HEK293T (cell line): ENCODE data around the gene SART3.

Experiments used
- BHLHE40 ChIP-seq: fragments of 450-650 bp; IDR thresholded peaks from 2 replicates; pipeline ENCODE4 v1.6.1; 2016; ENCODE audit warnings: mild to moderate bottlenecking, moderate library complexity, borderline replicate concordance
- CTBP1 ChIP-seq: fragments of 450-650 bp; IDR thresholded peaks from 2 replicates; pipeline ENCODE4 v1.6.1; 2016; ENCODE audit warnings: borderline replicate concordance
- ELF4 ChIP-seq: fragments of 450-650 bp; IDR thresholded peaks from 2 replicates; pipeline ENCODE4 v1.6.1; 2017; ENCODE audit warnings: antibody characterized with exemption
- FOXA1 ChIP-seq: fragments of 450-650 bp; IDR thresholded peaks from 2 replicates; pipeline ENCODE4 v1.6.1; 2016; ENCODE audit warnings: mild to moderate bottlenecking
- FOXK2 ChIP-seq: fragments of 450-650 bp; IDR thresholded peaks from 2 replicates; pipeline ENCODE4 v1.6.1; 2016; ENCODE audit warnings: mild to moderate bottlenecking
- FOXM1 ChIP-seq: fragments of 450-650 bp; IDR thresholded peaks from 2 replicates; pipeline ENCODE4 v1.6.1; 2017; ENCODE audit warnings: mild to moderate bottlenecking, borderline replicate concordance
- L3MBTL2 ChIP-seq: fragments of 450-650 bp; conservative IDR thresholded peaks from 2 replicates; pipeline ENCODE4 v1.6.1; 2016; ENCODE audit warnings: mild to moderate bottlenecking
- LEF1 ChIP-seq: fragments of 450-650 bp; IDR thresholded peaks from 2 replicates; pipeline ENCODE4 v1.6.1; 2017; ENCODE audit warnings: mild to moderate bottlenecking, borderline replicate concordance
- NFRKB ChIP-seq: fragments of 450-650 bp; IDR thresholded peaks from 2 replicates; pipeline ENCODE4 v1.6.1; 2016; ENCODE audit warnings: mild to moderate bottlenecking, moderate library complexity
- SP1 ChIP-seq: fragments of 450-650 bp; IDR thresholded peaks from 2 replicates; pipeline ENCODE4 v1.6.1; 2017
- SUZ12 ChIP-seq: fragments of 450-650 bp; IDR thresholded peaks from 2 replicates; pipeline ENCODE4 v1.6.1; 2016; ENCODE audit warnings: mild to moderate bottlenecking
- TARDBP ChIP-seq: fragments of 450-650 bp; IDR thresholded peaks from 2 replicates; pipeline ENCODE4 v1.6.1; 2016
- ZNF384 ChIP-seq: fragments of 450-650 bp; IDR thresholded peaks from 2 replicates; pipeline ENCODE4 v1.6.1; 2016
- TF ChIP-seq, protein P1 (sequence below): fragments of 450-650 bp; IDR thresholded peaks from 2 replicates; pipeline ENCODE4 v1.6.1; 2016

DNA sequence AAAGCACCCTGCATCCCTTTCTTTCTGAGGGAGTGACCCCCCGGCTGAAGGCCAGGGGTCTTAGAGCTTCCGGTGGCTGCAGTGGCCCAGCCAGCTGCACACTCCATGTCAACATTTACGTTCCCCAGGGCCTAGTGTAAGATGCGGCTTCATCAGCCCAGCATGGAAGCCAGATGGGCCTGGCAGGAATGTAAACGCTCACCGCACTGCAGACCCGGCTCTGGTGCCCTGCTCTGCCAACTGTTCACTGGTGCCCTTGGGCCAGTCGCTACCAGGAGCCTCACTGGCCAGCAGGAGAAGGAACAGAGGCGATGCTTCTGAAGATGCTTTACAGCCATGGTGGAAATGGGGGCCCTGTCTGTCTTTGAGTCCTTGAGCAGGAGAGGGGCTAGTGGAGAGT is 45.5 kb upstream of the SART3 start:
- TF ChIP-seq FOXK2: no peak
- no peak for TF ChIP-seq BHLHE40
- no peak for TF ChIP-seq LEF1
- no peak for TF ChIP-seq L3MBTL2
- no peak for TF ChIP-seq FOXM1
- no peak for TF ChIP-seq NFRKB
- no peak for TF ChIP-seq CTBP1
- TF ChIP-seq SP1: no peak
- TF ChIP-seq FOXA1: no peak
- no peak for TF ChIP-seq ELF4
- TF ChIP-seq, protein P1, sequence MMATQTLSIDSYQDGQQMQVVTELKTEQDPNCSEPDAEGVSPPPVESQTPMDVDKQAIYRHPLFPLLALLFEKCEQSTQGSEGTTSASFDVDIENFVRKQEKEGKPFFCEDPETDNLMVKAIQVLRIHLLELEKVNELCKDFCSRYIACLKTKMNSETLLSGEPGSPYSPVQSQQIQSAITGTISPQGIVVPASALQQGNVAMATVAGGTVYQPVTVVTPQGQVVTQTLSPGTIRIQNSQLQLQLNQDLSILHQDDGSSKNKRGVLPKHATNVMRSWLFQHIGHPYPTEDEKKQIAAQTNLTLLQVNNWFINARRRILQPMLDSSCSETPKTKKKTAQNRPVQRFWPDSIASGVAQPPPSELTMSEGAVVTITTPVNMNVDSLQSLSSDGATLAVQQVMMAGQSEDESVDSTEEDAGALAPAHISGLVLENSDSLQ: no peak
- no peak for TF ChIP-seq SUZ12
- no peak for TF ChIP-seq ZNF384
- TF ChIP-seq TARDBP: no peak
